HEK293 (cell line): ENCODE results near the gene SLC38A10.

ENCODE experiments used
- KLF16 ChIP-seq: fragments of 450-650 bp; formaldehyde crosslinking; IDR thresholded peaks from 2 replicates; pipeline ENCODE4 v1.5.1; 2017; ENCODE audit warnings: missing biosample characterization, missing genetic modification characterization
- ZBTB20 ChIP-seq: fragments of 450-650 bp; formaldehyde crosslinking; IDR thresholded peaks from 2 replicates; pipeline ENCODE4 v1.5.1; 2016; ENCODE audit warnings: missing biosample characterization, missing genetic modification characterization
- ZFP3 ChIP-seq: fragments of 450-650 bp; formaldehyde crosslinking; IDR thresholded peaks from 2 replicates; pipeline ENCODE4 v1.5.1; 2016; ENCODE audit warnings: low read depth, missing biosample characterization, missing genetic modification characterization
- ZNF239 ChIP-seq: fragments of 450-650 bp; formaldehyde crosslinking; IDR thresholded peaks from 2 replicates; pipeline ENCODE4 v1.5.1; 2016; ENCODE audit warnings: missing biosample characterization, missing genetic modification characterization
- ZNF24 ChIP-seq: fragments of 450-650 bp; formaldehyde crosslinking; IDR thresholded peaks from 2 replicates; pipeline ENCODE4 v1.5.1; 2016; ENCODE audit warnings: missing biosample characterization, missing genetic modification characterization
- ZNF549 ChIP-seq: fragments of 450-650 bp; IDR thresholded peaks from 2 replicates; pipeline ENCODE4 v1.5.1; 2018; ENCODE audit warnings: missing biosample characterization, missing genetic modification characterization, mild to moderate bottlenecking, inconsistent platforms, moderate library complexity
- ZNF701 ChIP-seq: fragments of 450-650 bp; formaldehyde crosslinking; IDR thresholded peaks from 2 replicates; pipeline ENCODE4 v1.5.1; 2016; ENCODE audit warnings: missing biosample characterization, missing genetic modification characterization
- TF ChIP-seq, protein P1 (sequence below): fragments of 450-650 bp; formaldehyde crosslinking; conservative IDR thresholded peaks from 2 replicates; pipeline ENCODE4 v1.5.1; 2016; ENCODE audit warnings: low read depth, missing biosample characterization, missing genetic modification characterization
- TF ChIP-seq, protein P2 (sequence below): fragments of 450-650 bp; formaldehyde crosslinking; IDR thresholded peaks from 2 replicates; pipeline ENCODE4 v1.5.1; 2016; ENCODE audit warnings: missing biosample characterization, missing genetic modification characterization
- TF ChIP-seq, protein P3 (sequence below): fragments of 450-650 bp; formaldehyde crosslinking; IDR thresholded peaks from 2 replicates; pipeline ENCODE4 v1.5.1; 2016; ENCODE audit warnings: missing biosample characterization, missing genetic modification characterization, low read depth

DNA sequence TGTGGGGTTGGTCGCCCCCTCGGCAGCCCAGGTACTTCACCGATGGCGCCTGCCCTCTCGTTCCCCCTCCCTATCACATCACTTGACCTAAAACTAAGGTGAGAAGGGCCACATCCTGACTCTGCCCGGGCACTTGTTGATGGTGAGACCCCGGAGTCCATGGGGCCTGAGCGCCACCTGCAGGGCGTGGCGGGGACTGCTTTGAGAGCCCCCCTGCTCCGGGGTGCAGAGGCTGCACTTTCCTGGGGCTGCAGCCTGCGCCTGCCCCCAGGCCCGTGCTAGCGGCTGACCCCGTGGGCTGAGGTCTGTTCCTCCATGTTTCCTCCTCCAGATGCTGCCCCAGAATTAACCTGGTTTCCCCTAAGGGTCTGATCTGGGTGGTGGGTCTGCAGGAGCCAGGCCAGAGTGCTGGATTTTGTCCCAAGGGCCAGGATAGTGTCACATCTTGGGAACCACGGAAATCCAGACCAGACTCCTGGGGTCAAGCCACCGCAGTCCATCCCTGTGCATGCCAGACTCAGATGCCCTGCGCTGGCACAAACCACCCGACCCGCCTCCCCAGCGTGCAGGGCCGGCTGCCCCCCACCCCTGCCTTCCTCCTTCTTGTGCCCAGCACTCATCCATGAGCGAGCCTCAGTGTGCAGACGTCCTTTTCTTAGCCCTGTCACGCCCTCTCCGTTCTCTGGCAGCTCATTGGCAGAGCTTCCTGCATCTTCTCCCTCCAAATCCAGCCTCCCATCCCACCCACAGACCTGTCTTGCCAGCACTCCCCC lies 53.3 kb downstream of the SLC38A10 start:
- TF ChIP-seq, protein P1, sequence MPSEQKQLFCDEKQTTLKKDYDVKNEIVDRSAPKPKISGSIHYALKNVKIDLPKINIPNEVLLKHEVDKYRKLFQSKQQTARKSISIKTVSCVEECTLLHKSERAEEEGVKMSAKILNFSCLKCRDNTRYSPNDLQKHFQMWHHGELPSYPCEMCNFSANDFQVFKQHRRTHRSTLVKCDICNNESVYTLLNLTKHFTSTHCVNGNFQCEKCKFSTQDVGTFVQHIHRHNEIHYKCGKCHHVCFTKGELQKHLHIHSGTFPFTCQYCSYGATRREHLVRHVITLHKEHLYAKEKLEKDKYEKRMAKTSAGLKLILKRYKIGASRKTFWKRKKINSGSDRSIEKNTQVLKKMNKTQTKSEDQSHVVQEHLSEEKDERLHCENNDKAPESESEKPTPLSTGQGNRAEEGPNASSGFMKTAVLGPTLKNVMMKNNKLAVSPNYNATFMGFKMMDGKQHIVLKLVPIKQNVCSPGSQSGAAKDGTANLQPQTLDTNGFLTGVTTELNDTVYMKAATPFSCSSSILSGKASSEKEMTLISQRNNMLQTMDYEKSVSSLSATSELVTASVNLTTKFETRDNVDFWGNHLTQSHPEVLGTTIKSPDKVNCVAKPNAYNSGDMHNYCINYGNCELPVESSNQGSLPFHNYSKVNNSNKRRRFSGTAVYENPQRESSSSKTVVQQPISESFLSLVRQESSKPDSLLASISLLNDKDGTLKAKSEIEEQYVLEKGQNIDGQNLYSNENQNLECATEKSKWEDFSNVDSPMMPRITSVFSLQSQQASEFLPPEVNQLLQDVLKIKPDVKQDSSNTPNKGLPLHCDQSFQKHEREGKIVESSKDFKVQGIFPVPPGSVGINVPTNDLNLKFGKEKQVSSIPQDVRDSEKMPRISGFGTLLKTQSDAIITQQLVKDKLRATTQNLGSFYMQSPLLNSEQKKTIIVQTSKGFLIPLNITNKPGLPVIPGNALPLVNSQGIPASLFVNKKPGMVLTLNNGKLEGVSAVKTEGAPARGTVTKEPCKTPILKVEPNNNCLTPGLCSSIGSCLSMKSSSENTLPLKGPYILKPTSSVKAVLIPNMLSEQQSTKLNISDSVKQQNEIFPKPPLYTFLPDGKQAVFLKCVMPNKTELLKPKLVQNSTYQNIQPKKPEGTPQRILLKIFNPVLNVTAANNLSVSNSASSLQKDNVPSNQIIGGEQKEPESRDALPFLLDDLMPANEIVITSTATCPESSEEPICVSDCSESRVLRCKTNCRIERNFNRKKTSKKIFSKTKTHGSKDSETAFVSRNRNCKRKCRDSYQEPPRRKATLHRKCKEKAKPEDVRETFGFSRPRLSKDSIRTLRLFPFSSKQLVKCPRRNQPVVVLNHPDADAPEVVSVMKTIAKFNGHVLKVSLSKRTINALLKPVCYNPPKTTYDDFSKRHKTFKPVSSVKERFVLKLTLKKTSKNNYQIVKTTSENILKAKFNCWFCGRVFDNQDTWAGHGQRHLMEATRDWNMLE (tag by site-specific recombination): no peak
- TF ChIP-seq ZNF239 (tag by site-specific recombination): no peak
- TF ChIP-seq, protein P2, sequence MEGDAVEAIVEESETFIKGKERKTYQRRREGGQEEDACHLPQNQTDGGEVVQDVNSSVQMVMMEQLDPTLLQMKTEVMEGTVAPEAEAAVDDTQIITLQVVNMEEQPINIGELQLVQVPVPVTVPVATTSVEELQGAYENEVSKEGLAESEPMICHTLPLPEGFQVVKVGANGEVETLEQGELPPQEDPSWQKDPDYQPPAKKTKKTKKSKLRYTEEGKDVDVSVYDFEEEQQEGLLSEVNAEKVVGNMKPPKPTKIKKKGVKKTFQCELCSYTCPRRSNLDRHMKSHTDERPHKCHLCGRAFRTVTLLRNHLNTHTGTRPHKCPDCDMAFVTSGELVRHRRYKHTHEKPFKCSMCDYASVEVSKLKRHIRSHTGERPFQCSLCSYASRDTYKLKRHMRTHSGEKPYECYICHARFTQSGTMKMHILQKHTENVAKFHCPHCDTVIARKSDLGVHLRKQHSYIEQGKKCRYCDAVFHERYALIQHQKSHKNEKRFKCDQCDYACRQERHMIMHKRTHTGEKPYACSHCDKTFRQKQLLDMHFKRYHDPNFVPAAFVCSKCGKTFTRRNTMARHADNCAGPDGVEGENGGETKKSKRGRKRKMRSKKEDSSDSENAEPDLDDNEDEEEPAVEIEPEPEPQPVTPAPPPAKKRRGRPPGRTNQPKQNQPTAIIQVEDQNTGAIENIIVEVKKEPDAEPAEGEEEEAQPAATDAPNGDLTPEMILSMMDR (tag by site-specific recombination): peak; percentile 84
- no peak for TF ChIP-seq ZFP3
- no peak for TF ChIP-seq ZNF701 (tag by site-specific recombination)
- TF ChIP-seq KLF16 (tag by site-specific recombination): no peak
- TF ChIP-seq ZNF549 (tag by site-specific recombination): no peak
- TF ChIP-seq, protein P3, sequence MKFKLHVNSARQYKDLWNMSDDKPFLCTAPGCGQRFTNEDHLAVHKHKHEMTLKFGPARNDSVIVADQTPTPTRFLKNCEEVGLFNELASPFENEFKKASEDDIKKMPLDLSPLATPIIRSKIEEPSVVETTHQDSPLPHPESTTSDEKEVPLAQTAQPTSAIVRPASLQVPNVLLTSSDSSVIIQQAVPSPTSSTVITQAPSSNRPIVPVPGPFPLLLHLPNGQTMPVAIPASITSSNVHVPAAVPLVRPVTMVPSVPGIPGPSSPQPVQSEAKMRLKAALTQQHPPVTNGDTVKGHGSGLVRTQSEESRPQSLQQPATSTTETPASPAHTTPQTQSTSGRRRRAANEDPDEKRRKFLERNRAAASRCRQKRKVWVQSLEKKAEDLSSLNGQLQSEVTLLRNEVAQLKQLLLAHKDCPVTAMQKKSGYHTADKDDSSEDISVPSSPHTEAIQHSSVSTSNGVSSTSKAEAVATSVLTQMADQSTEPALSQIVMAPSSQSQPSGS: no peak
- no peak for TF ChIP-seq ZBTB20 (tag by site-specific recombination)
- TF ChIP-seq ZNF24 (tag by site-specific recombination): no peak
